HG03520 (cell line): ENCODE results near the gene ZNF697.
"Not testable (repeated sequence)": the region's sequence is repeated elsewhere in the genome, so short reads cannot be mapped to it uniquely, and the experiment has no call there.

Experiments
- ATAC-seq: cut with Tn5 transposase; IDR thresholded peaks from one replicate; pipeline ENCODE4 v1.9.1; 2021; ENCODE audit warnings: mild to moderate bottlenecking, moderate library complexity; ENCODE audit not compliant: unreplicated experiment

The ZNF697 gene

GRCh38 chr1:119603695-119604094 lies 44.4 kb downstream of the ZNF697 start:
- no peak for ATAC-seq

DNA sequence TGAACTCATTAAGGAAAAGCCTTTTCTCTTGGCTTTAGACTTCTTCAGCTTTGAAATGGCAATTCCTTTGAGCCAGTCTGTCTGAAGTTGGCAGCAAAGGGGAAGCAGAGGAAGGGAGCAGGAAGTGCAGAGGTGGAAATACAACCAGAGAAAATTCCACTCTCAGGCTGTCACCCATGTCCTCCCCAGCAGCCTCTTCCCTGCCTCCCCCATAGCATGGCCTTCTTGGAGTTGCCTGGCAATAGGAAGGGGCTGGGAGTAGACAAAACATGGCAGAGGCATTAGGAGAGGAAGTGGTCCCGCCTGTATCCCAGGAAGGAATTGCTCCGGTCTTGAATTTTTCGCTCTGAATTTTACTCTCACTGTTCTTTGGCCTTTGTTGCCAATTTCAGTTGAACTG lies 44.8 kb downstream of the ZNF697 start:
- not testable (repeated sequence) for ATAC-seq

GRCh38 chr1:119602789-119603188 lies 45.3 kb downstream of the ZNF697 start:
- ATAC-seq: not testable (repeated sequence)

DNA sequence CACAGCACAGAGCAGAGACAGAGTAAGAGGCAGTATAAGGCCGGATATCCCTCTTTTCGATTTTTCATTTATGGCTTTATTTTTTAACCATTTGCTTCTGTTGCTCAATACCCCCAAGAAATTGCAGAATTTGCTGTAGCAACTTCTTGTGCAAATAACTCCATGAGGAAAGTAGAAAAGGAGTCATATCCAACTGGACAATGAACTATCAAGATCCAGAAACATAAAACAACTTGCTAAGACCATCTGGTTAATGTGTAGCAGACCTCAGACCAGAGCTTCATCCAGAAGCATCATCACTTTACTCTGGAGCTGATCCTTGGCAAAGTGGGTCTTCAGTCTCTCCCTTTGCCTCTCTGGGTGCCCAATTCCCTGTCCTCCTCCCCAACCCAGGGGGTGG lies 45.9 kb downstream of the ZNF697 start:
- ATAC-seq: no peak

DNA sequence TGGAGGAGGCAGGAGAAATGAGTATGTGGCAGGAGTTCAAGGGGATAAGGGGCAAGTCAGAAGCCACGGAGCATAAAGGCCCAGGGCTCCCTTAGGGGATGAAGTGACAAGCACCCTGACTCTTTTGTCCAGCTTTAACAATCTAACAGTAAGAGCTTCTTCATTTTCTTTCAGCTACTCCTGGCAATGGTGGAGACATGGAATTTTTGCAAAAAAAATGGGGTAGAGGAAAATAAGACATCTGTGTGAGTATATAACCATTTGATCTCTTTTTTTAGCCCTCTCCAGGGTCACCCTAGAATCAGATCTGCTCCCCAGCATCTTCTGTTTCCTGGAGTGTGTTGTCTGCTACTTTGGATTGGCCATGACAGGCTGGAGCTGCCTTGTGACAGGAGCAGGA lies 47.1 kb downstream of the ZNF697 start:
- ATAC-seq: no peak

- no peak for ATAC-seq
Observed at GRCh38 chr1:119600561-119600960, 47.5 kb downstream of the ZNF697 start.

GRCh38 chr1:119595606-119596005 lies 52.5 kb downstream of the ZNF697 start:
- ATAC-seq: no peak

- no peak for ATAC-seq
Observed at GRCh38 chr1:119595168-119595567, 52.9 kb downstream of the ZNF697 start.

GRCh38 chr1:119594376-119594775 lies 53.7 kb downstream of the ZNF697 start:
- no peak for ATAC-seq

- no peak for ATAC-seq
Observed at GRCh38 chr1:119593805-119594204, 54.3 kb downstream of the ZNF697 start.

GRCh38 chr1:119590393-119590792 lies 57.7 kb downstream of the ZNF697 start:
- ATAC-seq: no peak

GRCh38 chr1:119588621-119589020 lies 59.4 kb downstream of the ZNF697 start:
- ATAC-seq: no peak

DNA sequence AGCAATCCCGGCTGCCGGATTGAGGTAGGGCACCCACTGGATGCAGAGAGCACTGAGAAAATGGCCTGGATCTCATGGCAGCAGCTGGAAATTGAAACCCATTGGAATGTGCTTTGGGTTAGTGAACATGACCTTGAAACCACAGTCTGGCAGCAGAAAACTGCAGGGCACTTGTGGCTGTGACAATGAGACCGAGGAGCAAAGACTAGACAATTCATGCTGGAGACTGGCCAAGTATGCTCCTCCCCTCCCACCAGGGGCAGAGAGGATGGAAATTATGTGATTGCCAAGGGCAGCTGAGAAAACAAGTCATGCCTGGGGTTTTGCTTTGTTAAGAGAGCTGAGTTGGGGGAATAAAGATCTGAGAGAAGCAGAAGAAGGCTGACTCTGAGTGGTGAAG lies 60.7 kb downstream of the ZNF697 start:
- ATAC-seq: no peak

- not testable (repeated sequence) for ATAC-seq
Observed at GRCh38 chr1:119585801-119586200, 62.3 kb downstream of the ZNF697 start.

- no peak for ATAC-seq
Observed at GRCh38 chr1:119582801-119583200, 65.3 kb downstream of the ZNF697 start.

GRCh38 chr1:119581076-119581475 lies 67.0 kb downstream of the ZNF697 start:
- ATAC-seq: not testable (repeated sequence)

- ATAC-seq: no peak
Observed at GRCh38 chr1:119573886-119574285, 74.2 kb downstream of the ZNF697 start.

- not testable (repeated sequence) for ATAC-seq
Observed at GRCh38 chr1:119569930-119570622, 78.0 kb downstream of the ZNF697 start.
